ENCODE measurements around the gene ATP8A2. TPM values are rescaled to one million over a fixed set of nuclear protein-coding genes. Genes with fewer than 3 reads are reported as not detected.

The ATP8A2 gene
- total RNA-seq, 4 donors from 2014 or later, result not detected

DNA sequence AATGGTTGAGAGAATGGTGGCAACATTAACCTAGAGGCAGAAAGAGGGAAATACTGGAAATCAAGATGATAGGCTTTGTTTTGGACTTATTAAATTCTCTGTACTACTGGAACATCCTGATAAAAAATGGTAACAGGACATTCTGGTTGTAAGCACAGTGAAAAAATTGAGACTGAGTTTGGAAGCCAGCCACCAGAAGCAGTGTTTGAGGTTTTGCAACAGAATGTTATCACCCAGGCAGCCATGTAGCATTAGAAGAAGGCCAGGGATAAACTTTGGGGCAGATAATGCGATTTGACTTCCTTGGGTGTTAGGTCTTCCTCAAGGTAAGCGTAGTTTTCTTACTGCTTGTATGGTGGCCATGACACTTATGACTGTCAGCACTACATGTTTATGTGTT is 307.4 kb downstream of the ATP8A2 start:
- intact Hi-C loops (cut with DNase I; ENCODE audit: low total_unique reads) (no loop called here), in situ Hi-C loops (cut with MboI; ENCODE audit: low sequenced_read_pairs in 4 of 4) (no loop called here)
- ATAC-seq, result no peak
- TF ChIP-seq POLR2A (IDR thresholded peaks at IDR 0.05) (no peak), CTCF (IDR thresholded peaks at IDR 0.05 in 4 of 5, conservative IDR thresholded peaks at IDR 0.05 in 1 of 5) (no peak)
- Histone ChIP-seq H3K9me3 (no peaks in the 10 kb centered on the region), H3K36me3 (no peaks in the 10 kb centered on the region), H3K4me1 (peaks cover 15 to 17% of the 10 kb centered on the region in 2 donors), H3K27ac (peak overlapping the region in 2 of 4 donors; percentile 64 to 74), H3K27me3 (no peaks in the 10 kb centered on the region), H3K4me3 (no peak overlapping the region)
- no peak for DNase-seq

- intact Hi-C loops (cut with DNase I; ENCODE audit: low total_unique reads), result no loop called here
- no peak overlapping the region for H3K27ac ChIP-seq
- DNase-seq (no peak), ATAC-seq (no peak)
- no peaks in the 10 kb centered on the region for H3K9me3 ChIP-seq
- H3K4me3 ChIP-seq, result no peak overlapping the region
- no peaks in the 10 kb centered on the region for H3K27me3 ChIP-seq
- TF ChIP-seq CTCF (IDR thresholded peaks at IDR 0.05 in 4 of 5, conservative IDR thresholded peaks at IDR 0.05 in 1 of 5), result no peak
- no peak for TF ChIP-seq POLR2A (IDR thresholded peaks at IDR 0.05)
- no peaks in the 10 kb centered on the region for H3K36me3 ChIP-seq
- H3K4me1 ChIP-seq, result peaks cover 23 to 25% of the 10 kb centered on the region in 2 donors
- in situ Hi-C loops (cut with MboI; ENCODE audit: low sequenced_read_pairs in 4 of 4), result no loop called here
Measured at GRCh38 chr13:25679936-25680335, 308.2 kb downstream of the ATP8A2 start.

DNA sequence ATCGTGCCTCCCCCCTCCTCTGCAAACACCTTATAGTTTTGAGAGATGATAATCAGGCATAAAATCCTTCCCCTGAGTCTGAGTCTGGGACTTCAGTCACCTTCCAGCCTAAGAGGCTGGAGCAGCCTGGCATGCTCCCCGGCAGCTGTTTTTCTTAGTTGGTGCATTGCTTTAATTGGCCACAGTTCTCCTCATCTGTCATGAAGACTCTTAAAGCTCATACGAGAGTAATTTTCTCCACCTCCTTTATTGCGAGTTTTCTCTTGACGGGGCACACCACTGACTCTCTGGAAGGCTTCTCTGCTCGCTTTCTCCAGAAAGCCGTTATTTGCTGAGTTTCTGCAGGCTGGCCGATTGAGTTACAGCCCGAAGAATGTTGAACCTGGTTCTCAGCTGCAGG is 310.5 kb downstream of the ATP8A2 start:
- no peak overlapping the region for H3K27ac ChIP-seq
- in situ Hi-C loops (cut with MboI; ENCODE audit: low sequenced_read_pairs in 4 of 4), result no loop called here
- ATAC-seq, result no peak
- H3K4me3 ChIP-seq, result no peak overlapping the region
- H3K9me3 ChIP-seq, result no peaks in the 10 kb centered on the region
- no peaks in the 10 kb centered on the region for H3K36me3 ChIP-seq
- no peaks in the 10 kb centered on the region for H3K27me3 ChIP-seq
- TF ChIP-seq CTCF (IDR thresholded peaks at IDR 0.05 in 4 of 5, conservative IDR thresholded peaks at IDR 0.05 in 1 of 5) (no peak), POLR2A (IDR thresholded peaks at IDR 0.05) (no peak)
- no peak for DNase-seq
- intact Hi-C loops (cut with DNase I; ENCODE audit: low total_unique reads), result no loop called here
- peaks cover 31 to 34% of the 10 kb centered on the region in 2 donors for H3K4me1 ChIP-seq

- ATAC-seq, result no peak
- in situ Hi-C loops (cut with MboI; ENCODE audit: low sequenced_read_pairs in 4 of 4), result no loop called here
Measured at GRCh38 chr13:25683056-25683455, 311.3 kb downstream of the ATP8A2 start.

More at GRCh38 chr13:25683056-25683455, 311.3 kb downstream of the ATP8A2 start:
- Histone ChIP-seq H3K4me1 (peaks cover 38 to 40% of the 10 kb centered on the region in 2 donors), H3K27me3 (no peaks in the 10 kb centered on the region), H3K36me3 (no peaks in the 10 kb centered on the region), H3K9me3 (no peaks in the 10 kb centered on the region), H3K4me3 (no peak overlapping the region), H3K27ac (no peak overlapping the region)
- DNase-seq, result no peak
- intact Hi-C loops (cut with DNase I; ENCODE audit: low total_unique reads), result no loop called here
- TF ChIP-seq CTCF (IDR thresholded peaks at IDR 0.05 in 4 of 5, conservative IDR thresholded peaks at IDR 0.05 in 1 of 5), result no peak
- no peak for TF ChIP-seq POLR2A (IDR thresholded peaks at IDR 0.05)
